ENCODE results near the gene SPRY4. TPM values are rescaled to one million over a fixed set of nuclear protein-coding genes. Genes with fewer than 3 reads are reported as not detected.

SPRY4 gene
- total RNA-seq, 1 experiment from 2014 or later, result 140 TPM

DNA sequence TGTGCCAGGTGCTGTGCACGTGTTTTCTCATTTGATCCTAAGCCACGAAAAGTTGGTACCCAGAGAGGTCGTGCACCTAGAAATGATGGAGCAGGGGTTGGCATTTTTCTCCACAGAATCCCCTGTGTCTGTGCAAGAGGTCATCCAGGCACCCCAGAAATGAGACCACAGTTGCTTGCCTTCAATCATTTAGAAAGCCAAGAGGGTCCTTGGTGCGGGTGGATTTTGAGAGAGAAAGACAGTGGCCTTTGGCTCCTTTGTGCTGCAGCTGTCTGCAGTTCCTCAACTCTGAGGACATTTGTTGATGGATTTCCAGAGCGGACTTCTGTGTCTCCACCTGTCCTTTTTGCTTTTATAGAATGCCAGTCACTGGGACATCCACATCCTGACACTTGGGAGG lies 33.8 kb upstream of the SPRY4 start:
- no peak for ATAC-seq
- Mint-ChIP-seq H3K27me3 (ENCODE audit: low read depth) (no peaks in the 10 kb centered on the region), H3K27ac (no peak overlapping the region), H3K4me3 (no peak overlapping the region), H3K36me3 (no peaks in the 10 kb centered on the region; the same call in 1 of the 2 replicates), H3K4me1 (peaks cover 71% of the 10 kb centered on the region), H3K9me3 (no peaks in the 10 kb centered on the region)
- DNase-seq (ENCODE audit: low spot score), result no peak
- TF ChIP-seq, protein P1, sequence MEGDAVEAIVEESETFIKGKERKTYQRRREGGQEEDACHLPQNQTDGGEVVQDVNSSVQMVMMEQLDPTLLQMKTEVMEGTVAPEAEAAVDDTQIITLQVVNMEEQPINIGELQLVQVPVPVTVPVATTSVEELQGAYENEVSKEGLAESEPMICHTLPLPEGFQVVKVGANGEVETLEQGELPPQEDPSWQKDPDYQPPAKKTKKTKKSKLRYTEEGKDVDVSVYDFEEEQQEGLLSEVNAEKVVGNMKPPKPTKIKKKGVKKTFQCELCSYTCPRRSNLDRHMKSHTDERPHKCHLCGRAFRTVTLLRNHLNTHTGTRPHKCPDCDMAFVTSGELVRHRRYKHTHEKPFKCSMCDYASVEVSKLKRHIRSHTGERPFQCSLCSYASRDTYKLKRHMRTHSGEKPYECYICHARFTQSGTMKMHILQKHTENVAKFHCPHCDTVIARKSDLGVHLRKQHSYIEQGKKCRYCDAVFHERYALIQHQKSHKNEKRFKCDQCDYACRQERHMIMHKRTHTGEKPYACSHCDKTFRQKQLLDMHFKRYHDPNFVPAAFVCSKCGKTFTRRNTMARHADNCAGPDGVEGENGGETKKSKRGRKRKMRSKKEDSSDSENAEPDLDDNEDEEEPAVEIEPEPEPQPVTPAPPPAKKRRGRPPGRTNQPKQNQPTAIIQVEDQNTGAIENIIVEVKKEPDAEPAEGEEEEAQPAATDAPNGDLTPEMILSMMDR (IDR thresholded peaks at IDR 0.05), result no peak
- TF ChIP-seq, protein P2, sequence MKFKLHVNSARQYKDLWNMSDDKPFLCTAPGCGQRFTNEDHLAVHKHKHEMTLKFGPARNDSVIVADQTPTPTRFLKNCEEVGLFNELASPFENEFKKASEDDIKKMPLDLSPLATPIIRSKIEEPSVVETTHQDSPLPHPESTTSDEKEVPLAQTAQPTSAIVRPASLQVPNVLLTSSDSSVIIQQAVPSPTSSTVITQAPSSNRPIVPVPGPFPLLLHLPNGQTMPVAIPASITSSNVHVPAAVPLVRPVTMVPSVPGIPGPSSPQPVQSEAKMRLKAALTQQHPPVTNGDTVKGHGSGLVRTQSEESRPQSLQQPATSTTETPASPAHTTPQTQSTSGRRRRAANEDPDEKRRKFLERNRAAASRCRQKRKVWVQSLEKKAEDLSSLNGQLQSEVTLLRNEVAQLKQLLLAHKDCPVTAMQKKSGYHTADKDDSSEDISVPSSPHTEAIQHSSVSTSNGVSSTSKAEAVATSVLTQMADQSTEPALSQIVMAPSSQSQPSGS (CRISPR knock-in tag; IDR thresholded peaks at IDR 0.05; ENCODE audit: borderline replicate concordance, low read depth), result no peak
- TF ChIP-seq, protein P3, sequence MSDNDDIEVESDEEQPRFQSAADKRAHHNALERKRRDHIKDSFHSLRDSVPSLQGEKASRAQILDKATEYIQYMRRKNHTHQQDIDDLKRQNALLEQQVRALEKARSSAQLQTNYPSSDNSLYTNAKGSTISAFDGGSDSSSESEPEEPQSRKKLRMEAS (CRISPR knock-in tag; IDR thresholded peaks at IDR 0.05), result no peak
- TF ChIP-seq, protein P4, sequence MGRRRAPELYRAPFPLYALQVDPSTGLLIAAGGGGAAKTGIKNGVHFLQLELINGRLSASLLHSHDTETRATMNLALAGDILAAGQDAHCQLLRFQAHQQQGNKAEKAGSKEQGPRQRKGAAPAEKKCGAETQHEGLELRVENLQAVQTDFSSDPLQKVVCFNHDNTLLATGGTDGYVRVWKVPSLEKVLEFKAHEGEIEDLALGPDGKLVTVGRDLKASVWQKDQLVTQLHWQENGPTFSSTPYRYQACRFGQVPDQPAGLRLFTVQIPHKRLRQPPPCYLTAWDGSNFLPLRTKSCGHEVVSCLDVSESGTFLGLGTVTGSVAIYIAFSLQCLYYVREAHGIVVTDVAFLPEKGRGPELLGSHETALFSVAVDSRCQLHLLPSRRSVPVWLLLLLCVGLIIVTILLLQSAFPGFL (CRISPR knock-in tag; IDR thresholded peaks at IDR 0.05; ENCODE audit: borderline replicate concordance), result no peak
- TF ChIP-seq, protein P5, sequence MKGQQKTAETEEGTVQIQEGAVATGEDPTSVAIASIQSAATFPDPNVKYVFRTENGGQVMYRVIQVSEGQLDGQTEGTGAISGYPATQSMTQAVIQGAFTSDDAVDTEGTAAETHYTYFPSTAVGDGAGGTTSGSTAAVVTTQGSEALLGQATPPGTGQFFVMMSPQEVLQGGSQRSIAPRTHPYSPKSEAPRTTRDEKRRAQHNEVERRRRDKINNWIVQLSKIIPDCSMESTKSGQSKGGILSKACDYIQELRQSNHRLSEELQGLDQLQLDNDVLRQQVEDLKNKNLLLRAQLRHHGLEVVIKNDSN (CRISPR knock-in tag; IDR thresholded peaks at IDR 0.05), result no peak
- no peak for TF ChIP-seq GABPB1 (CRISPR knock-in tag; IDR thresholded peaks at IDR 0.05)
- TF ChIP-seq, protein P6, sequence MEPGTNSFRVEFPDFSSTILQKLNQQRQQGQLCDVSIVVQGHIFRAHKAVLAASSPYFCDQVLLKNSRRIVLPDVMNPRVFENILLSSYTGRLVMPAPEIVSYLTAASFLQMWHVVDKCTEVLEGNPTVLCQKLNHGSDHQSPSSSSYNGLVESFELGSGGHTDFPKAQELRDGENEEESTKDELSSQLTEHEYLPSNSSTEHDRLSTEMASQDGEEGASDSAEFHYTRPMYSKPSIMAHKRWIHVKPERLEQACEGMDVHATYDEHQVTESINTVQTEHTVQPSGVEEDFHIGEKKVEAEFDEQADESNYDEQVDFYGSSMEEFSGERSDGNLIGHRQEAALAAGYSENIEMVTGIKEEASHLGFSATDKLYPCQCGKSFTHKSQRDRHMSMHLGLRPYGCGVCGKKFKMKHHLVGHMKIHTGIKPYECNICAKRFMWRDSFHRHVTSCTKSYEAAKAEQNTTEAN (CRISPR knock-in tag; IDR thresholded peaks at IDR 0.05), result no peak
- ChIA-PET CTCF (interaction anchor here (1.0 to 3.9 kb wide), 3 partner anchors 33 to 102 kb away, joined by 3 to 19 read pairs (median 9); partner anchors contain the start of gene SPRY4), POLR2A (interaction anchor here (0.9 to 6.0 kb wide), 2 partner anchors 14 to 32 kb away, joined by 3 to 83 read pairs; partner anchors contain the start of gene SPRY4)

DNA sequence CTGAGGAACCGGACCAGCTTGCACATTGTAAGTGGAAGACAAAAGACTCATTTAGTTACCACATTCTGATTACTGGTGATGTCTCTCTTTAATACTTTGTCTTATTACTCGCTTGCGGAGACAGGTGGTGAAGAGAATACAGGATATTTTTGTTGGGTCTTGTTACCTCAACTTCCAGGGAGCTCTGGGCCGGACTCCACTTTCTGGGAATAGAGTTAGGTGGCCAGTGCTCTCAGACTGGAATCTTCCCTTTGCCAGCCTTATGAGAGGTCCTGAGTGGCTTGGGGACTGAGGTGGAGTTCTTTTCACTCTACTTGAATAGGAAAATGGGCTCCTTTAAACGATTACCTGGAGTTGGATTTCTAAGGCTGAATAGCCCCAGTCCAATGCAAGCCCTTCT lies 33.3 kb upstream of the SPRY4 start:
- no peaks in the 10 kb centered on the region for H3K9me3 Mint-ChIP-seq
- DNase-seq (ENCODE audit: low spot score), result no peak
- CTCF ChIA-PET, result interaction anchor here (1.0 to 3.9 kb wide), 5 partner anchors 32 to 191 kb away, joined by 3 to 19 read pairs (median 9); partner anchors contain the start of gene SPRY4
- ATAC-seq, result no peak
- H3K4me1 Mint-ChIP-seq, result peaks cover 67% of the 10 kb centered on the region
- 0 out of 2 replicates have a peak overlapping the region, but pooled peaks have one; percentile 61 for H3K4me3 Mint-ChIP-seq
- no peaks in the 10 kb centered on the region; the same call in 1 of the 2 replicates for H3K36me3 Mint-ChIP-seq
- POLR2A ChIA-PET, result interaction anchor here (0.9 to 6.0 kb wide), 3 partner anchors 14 to 35 kb away, joined by 3 to 83 read pairs (median 4); partner anchors contain the start of gene SPRY4
- H3K27me3 Mint-ChIP-seq (ENCODE audit: low read depth), result no peaks in the 10 kb centered on the region
- peak overlapping the region; percentile 99 for H3K27ac Mint-ChIP-seq
- no peak for TF ChIP-seq ZNF219 (CRISPR knock-in tag; IDR thresholded peaks at IDR 0.05; ENCODE audit: borderline replicate concordance)
- TF ChIP-seq HMGA2 (CRISPR knock-in tag; IDR thresholded peaks at IDR 0.05), result no peak
- TF ChIP-seq TCF7 (CRISPR knock-in tag; IDR thresholded peaks at IDR 0.05; ENCODE audit: low read depth), result no peak
- TF ChIP-seq, protein P7, sequence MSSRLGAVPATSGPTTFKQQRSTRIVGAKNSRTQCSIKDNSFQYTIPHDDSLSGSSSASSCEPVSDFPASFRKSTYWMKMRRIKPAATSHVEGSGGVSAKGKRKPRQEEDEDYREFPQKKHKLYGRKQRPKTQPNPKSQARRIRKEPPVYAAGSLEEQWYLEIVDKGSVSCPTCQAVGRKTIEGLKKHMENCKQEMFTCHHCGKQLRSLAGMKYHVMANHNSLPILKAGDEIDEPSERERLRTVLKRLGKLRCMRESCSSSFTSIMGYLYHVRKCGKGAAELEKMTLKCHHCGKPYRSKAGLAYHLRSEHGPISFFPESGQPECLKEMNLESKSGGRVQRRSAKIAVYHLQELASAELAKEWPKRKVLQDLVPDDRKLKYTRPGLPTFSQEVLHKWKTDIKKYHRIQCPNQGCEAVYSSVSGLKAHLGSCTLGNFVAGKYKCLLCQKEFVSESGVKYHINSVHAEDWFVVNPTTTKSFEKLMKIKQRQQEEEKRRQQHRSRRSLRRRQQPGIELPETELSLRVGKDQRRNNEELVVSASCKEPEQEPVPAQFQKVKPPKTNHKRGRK (CRISPR knock-in tag; IDR thresholded peaks at IDR 0.05; ENCODE audit: borderline replicate concordance), result no peak
- TF ChIP-seq, protein P8, sequence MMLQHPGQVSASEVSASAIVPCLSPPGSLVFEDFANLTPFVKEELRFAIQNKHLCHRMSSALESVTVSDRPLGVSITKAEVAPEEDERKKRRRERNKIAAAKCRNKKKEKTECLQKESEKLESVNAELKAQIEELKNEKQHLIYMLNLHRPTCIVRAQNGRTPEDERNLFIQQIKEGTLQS (CRISPR knock-in tag; conservative IDR thresholded peaks at IDR 0.05), result no peak
- TF ChIP-seq, protein P9, sequence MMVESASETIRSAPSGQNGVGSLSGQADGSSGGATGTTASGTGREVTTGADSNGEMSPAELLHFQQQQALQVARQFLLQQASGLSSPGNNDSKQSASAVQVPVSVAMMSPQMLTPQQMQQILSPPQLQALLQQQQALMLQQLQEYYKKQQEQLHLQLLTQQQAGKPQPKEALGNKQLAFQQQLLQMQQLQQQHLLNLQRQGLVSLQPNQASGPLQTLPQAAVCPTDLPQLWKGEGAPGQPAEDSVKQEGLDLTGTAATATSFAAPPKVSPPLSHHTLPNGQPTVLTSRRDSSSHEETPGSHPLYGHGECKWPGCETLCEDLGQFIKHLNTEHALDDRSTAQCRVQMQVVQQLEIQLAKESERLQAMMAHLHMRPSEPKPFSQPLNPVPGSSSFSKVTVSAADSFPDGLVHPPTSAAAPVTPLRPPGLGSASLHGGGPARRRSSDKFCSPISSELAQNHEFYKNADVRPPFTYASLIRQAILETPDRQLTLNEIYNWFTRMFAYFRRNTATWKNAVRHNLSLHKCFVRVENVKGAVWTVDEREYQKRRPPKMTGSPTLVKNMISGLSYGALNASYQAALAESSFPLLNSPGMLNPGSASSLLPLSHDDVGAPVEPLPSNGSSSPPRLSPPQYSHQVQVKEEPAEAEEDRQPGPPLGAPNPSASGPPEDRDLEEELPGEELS (CRISPR knock-in tag; IDR thresholded peaks at IDR 0.05), result no peak
- TF ChIP-seq ZNF671 (CRISPR knock-in tag; IDR thresholded peaks at IDR 0.05), result no peak
- TF ChIP-seq, protein P10, sequence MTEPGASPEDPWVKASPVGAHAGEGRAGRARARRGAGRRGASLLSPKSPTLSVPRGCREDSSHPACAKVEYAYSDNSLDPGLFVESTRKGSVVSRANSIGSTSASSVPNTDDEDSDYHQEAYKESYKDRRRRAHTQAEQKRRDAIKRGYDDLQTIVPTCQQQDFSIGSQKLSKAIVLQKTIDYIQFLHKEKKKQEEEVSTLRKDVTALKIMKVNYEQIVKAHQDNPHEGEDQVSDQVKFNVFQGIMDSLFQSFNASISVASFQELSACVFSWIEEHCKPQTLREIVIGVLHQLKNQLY (CRISPR knock-in tag; IDR thresholded peaks at IDR 0.05), result no peak
- TF ChIP-seq CBFB (CRISPR knock-in tag; IDR thresholded peaks at IDR 0.05; ENCODE audit: low read depth), result no peak
- TF ChIP-seq, protein P11, sequence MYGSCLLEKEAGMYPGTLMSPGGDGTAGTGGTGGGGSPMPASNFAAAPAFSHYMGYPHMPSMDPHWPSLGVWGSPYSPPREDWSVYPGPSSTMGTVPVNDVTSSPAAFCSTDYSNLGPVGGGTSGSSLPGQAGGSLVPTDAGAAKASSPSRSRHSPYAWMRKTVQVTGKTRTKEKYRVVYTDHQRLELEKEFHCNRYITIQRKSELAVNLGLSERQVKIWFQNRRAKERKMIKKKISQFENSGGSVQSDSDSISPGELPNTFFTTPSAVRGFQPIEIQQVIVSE (CRISPR knock-in tag; IDR thresholded peaks at IDR 0.05; ENCODE audit: borderline replicate concordance), result no peak
- TF ChIP-seq IRF2 (CRISPR knock-in tag; IDR thresholded peaks at IDR 0.05; ENCODE audit: borderline replicate concordance, low read depth), result no peak
- no peak for TF ChIP-seq CREB1 (CRISPR knock-in tag; IDR thresholded peaks at IDR 0.05)

Data from WTC11 (cell line).